GM23338 (cell line): Measurements from ENCODE around the gene OR10H2. TPM values are rescaled to one million over a fixed set of nuclear protein-coding genes. Genes with fewer than 3 reads are reported as not detected.

Source experiments
- CREB1 ChIP-seq: fragments of 250-450 bp; sonication (Bioruptor Pico); IDR thresholded peaks from 2 replicates; pipeline ENCODE4 v1.5.0; 2020; ENCODE audit warnings: low read depth, mild to moderate bottlenecking, moderate library complexity
- CTCF ChIP-seq, 2 experiments: fragments of 200-600 bp in 1 of 2; sonication (generic) in 1 of 2; conservative IDR thresholded peaks; 2 replicates each; pipeline versions ENCODE4 v1.5.1 to v1.6.1; 2016 to 2017; ENCODE audit warnings: antibody characterized with exemption in 2 of 2, low read depth in 2 of 2, mild to moderate bottlenecking in 2 of 2, moderate library complexity in 1 of 2
- EZH2phosphoT487 ChIP-seq: fragments of 200-600 bp; sonication (generic); IDR thresholded peaks from one replicate; pipeline ENCODE4 v1.8.1; 2018; ENCODE audit warnings: antibody characterized with exemption; ENCODE audit not compliant: unreplicated experiment
- NANOG ChIP-seq: IDR thresholded peaks from 2 replicates; pipeline ENCODE4 v1.6.1; 2016; ENCODE audit warnings: antibody characterized with exemption, borderline replicate concordance
- REST ChIP-seq: IDR thresholded peaks from one replicate; pipeline ENCODE4 v1.6.1; 2018; ENCODE audit warnings: antibody characterized with exemption; ENCODE audit not compliant: unreplicated experiment
- STAT1 ChIP-seq: IDR thresholded peaks from one replicate; pipeline ENCODE4 v1.6.1; 2016; ENCODE audit warnings: antibody characterized with exemption; ENCODE audit not compliant: unreplicated experiment
- ZNF114 ChIP-seq: fragments of 250-450 bp; sonication (Bioruptor Pico); IDR thresholded peaks from 2 replicates; pipeline ENCODE4 v1.5.0; 2020; ENCODE audit warnings: mild to moderate bottlenecking, moderate library complexity
- ZNF331 ChIP-seq: fragments of 250-450 bp; sonication (Bioruptor Pico); IDR thresholded peaks from 2 replicates; pipeline ENCODE4 v1.5.0; 2020; ENCODE audit warnings: low read depth, mild to moderate bottlenecking, moderate library complexity
- polyA plus RNA-seq: library from polyadenylated mRNA; unstranded; fragments of >200 nt; fragmentation: Nextera tagmentation; extraction: Ambion mirVana; gene quantifications from 2 replicates; pipeline ENCODE4 v1.2.1, GENCODE V29; 2016
- total RNA-seq: library from RNA; depleted of rRNA; stranded (reverse); fragments of >200 nt; shearing (Covaris generic); gene quantifications from 2 replicates; pipeline ENCODE4 v1.2.3, GENCODE V29; 2014; rRNA removed

The OR10H2 gene
- total and polyA plus RNA-seq, 2 experiments from 2014 or later = not detected

GRCh38 chr19:15776991-15777970, 49.5 kb downstream of the OR10H2 start (continued):
- TF ChIP-seq CTCF (conservative IDR thresholded peaks at IDR 0.05; ENCODE audit: low read depth in 2 of 2) (no peak), ZNF114 (no peak), EZH2phosphoT487 (no peak), ZNF331 (CRISPR knock-in tag) (no peak), REST (no peak), CREB1 (CRISPR knock-in tag) (no peak), NANOG (no peak), STAT1 (no peak)

Other genes with a start within 250 kb of the OR10H2 start
- gene PGLYRP2, start 248.5 kb upstream of the OR10H2 start, total RNA-seq = not detected in 2 replicates
- gene PGLYRP2, start 248.5 kb upstream of the OR10H2 start, polyA plus RNA-seq = not detected in 2 replicates
- gene CYP4F22, start 219.5 kb upstream of the OR10H2 start, total RNA-seq = 0.19 and 1.5 TPM in 2 replicates
- 0.24 and 0.35 TPM in 2 replicates for gene CYP4F22, start 219.5 kb upstream of the OR10H2 start, polyA plus RNA-seq
- not detected in 2 replicates for gene CYP4F8, start 112.8 kb upstream of the OR10H2 start, total RNA-seq
- gene CYP4F8, start 112.8 kb upstream of the OR10H2 start, polyA plus RNA-seq = not detected in 2 replicates
- not detected in 2 replicates for gene CYP4F3, start 87.1 kb upstream of the OR10H2 start, total RNA-seq
- gene CYP4F3, start 87.1 kb upstream of the OR10H2 start, polyA plus RNA-seq = not detected in 2 replicates
- not detected in 2 replicates for gene CYP4F12, start 54.9 kb upstream of the OR10H2 start, total RNA-seq
- gene CYP4F12, start 54.9 kb upstream of the OR10H2 start, polyA plus RNA-seq = not detected in 2 replicates
- not detected in 2 replicates for gene OR10H3, start 10.0 kb downstream of the OR10H2 start, total RNA-seq
- gene OR10H3, start 10.0 kb downstream of the OR10H2 start, polyA plus RNA-seq = not detected in 2 replicates
- gene OR10H5, start 59.6 kb downstream of the OR10H2 start, total RNA-seq = not detected in 2 replicates
- gene OR10H5, start 59.6 kb downstream of the OR10H2 start, polyA plus RNA-seq = not detected in 2 replicates
- gene OR10H1, start 87.6 kb downstream of the OR10H2 start, total RNA-seq = not detected in 2 replicates
- 0.05 TPM in 1 of 2 replicates, not detected in the other for gene OR10H1, start 87.6 kb downstream of the OR10H2 start, polyA plus RNA-seq
- not detected in 2 replicates for gene CYP4F2, start 170.1 kb downstream of the OR10H2 start, total RNA-seq
- gene CYP4F2, start 170.1 kb downstream of the OR10H2 start, polyA plus RNA-seq = not detected in 2 replicates
- gene CYP4F11, start 206.5 kb downstream of the OR10H2 start, total RNA-seq = not detected in 2 replicates
- gene CYP4F11, start 206.5 kb downstream of the OR10H2 start, polyA plus RNA-seq = not detected in 2 replicates
- gene OR10H4, start 221.0 kb downstream of the OR10H2 start, total RNA-seq = not detected in 2 replicates
- gene OR10H4, start 221.0 kb downstream of the OR10H2 start, polyA plus RNA-seq = not detected in 2 replicates